Adrenal gland (tissue), 5 donors: ENCODE measurements around the gene CCDC91.

ENCODE experiments used
- CTCF ChIP-seq, 6 experiments: fragments of 450-650 bp in 4 of 6; fragments of 200-600 bp in 2 of 6; sonication (generic) in 1 of 6; IDR thresholded peaks; 1 replicate in 5 of 6; 2 replicates in 1 of 6; pipeline versions ENCODE4 v1.5.1 to v1.8.0; 2016 to 2021; ENCODE audit warnings: antibody characterized with exemption in 6 of 6, mild to moderate bottlenecking in 2 of 6, moderate library complexity in 1 of 6
- POLR2A ChIP-seq, 2 donors: fragments of 450-650 bp; IDR thresholded peaks; one replicate each; pipeline ENCODE4 v1.6.1; 2017; ENCODE audit warnings: antibody characterized with exemption in 2 of 2, mild to moderate bottlenecking in 2 of 2, moderate library complexity in 1 of 2
- donor health status: DM: no; HTN: no; CAD: no.

GRCh38 chr12:28539691-28540323 lies 349.6 kb downstream of the CCDC91 start:
- TF ChIP-seq CTCF (IDR thresholded peaks at IDR 0.05), result no peak
- TF ChIP-seq POLR2A (IDR thresholded peaks at IDR 0.05), result no peak
